Measurements from ENCODE around the gene MPP1.

MPP1 gene

DNA sequence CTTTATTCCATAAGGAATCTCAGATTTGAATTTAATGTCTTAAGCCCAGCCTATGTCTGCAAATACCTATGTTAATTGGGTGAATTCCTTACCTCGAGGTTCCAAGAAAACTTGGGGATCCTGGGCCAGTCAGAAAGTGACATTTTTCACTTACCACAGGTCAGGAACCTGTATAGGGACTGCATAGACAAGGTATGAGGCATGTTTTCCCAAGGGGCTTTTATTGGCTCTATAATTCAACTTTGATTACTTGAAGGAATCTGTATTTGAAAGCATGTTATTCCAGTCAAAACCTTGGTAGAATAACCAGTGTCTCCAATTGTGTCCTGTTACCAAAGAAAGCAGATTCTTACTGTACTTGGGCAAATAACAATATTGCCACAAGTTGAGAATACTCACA, 8.5 kb upstream of the MPP1 start:
- TF ChIP-seq, protein P1, sequence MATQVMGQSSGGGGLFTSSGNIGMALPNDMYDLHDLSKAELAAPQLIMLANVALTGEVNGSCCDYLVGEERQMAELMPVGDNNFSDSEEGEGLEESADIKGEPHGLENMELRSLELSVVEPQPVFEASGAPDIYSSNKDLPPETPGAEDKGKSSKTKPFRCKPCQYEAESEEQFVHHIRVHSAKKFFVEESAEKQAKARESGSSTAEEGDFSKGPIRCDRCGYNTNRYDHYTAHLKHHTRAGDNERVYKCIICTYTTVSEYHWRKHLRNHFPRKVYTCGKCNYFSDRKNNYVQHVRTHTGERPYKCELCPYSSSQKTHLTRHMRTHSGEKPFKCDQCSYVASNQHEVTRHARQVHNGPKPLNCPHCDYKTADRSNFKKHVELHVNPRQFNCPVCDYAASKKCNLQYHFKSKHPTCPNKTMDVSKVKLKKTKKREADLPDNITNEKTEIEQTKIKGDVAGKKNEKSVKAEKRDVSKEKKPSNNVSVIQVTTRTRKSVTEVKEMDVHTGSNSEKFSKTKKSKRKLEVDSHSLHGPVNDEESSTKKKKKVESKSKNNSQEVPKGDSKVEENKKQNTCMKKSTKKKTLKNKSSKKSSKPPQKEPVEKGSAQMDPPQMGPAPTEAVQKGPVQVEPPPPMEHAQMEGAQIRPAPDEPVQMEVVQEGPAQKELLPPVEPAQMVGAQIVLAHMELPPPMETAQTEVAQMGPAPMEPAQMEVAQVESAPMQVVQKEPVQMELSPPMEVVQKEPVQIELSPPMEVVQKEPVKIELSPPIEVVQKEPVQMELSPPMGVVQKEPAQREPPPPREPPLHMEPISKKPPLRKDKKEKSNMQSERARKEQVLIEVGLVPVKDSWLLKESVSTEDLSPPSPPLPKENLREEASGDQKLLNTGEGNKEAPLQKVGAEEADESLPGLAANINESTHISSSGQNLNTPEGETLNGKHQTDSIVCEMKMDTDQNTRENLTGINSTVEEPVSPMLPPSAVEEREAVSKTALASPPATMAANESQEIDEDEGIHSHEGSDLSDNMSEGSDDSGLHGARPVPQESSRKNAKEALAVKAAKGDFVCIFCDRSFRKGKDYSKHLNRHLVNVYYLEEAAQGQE (IDR thresholded peaks at IDR 0.05; ENCODE audit: insufficient read depth in 1 of 2, low read depth in 2 of 2, low read length in 2 of 2), result no peak
- TF ChIP-seq SIN3A (IDR thresholded peaks at IDR 0.05; ENCODE audit: borderline replicate concordance, insufficient read depth, low read length) (no peak), TAF1 (IDR thresholded peaks at IDR 0.05; ENCODE audit: borderline replicate concordance, insufficient read depth, low read length) (no peak), POLR2AphosphoS5 (IDR thresholded peaks at IDR 0.05; ENCODE audit: low read depth, low read length) (no peak), FOXP2 (optimal IDR thresholded peaks at IDR 0.05; ENCODE audit: borderline replicate concordance, extremely low read depth, extremely low read length, insufficient read depth) (no peak)

DNA sequence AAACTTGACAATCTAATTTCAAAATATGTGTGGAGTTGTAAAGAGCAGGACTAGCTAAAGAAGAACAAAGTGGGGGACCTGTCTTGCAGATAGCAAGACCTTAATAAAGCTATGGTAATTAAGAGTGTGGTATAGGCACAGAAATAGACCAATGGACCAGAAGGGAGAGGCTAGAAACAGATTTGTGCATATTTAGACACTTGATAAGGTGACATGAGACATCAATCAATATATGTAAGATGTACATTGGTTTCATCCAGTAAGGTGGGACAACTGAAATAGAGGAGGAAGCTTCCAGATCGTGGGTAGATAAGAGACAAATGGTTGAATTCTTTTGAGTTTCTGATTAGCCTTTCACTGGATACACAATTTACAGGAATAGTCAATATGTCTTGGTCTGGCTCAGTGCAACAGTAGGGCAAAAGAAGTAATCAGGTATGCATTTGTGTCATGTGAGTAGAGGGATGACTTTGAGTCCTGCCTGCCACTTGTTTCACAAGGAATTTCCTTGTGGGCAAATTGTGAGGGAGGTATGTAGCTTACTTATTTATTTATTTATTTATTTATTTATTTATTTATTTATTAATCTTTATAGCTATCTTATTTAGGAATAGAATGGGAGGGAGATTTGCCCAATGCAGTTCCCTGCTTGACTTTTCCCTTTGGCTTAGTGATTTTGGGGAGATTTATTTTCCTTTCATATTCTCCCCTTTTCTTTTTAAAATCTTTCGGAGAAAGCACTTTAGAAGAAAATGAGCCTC, 7.2 kb upstream of the MPP1 start:
- TF ChIP-seq, protein P1 (IDR thresholded peaks at IDR 0.05; ENCODE audit: insufficient read depth in 1 of 2, low read depth in 2 of 2, low read length in 2 of 2), result no peak
- no peak for TF ChIP-seq SIN3A (IDR thresholded peaks at IDR 0.05; ENCODE audit: borderline replicate concordance, insufficient read depth, low read length)
- no peak for TF ChIP-seq POLR2AphosphoS5 (IDR thresholded peaks at IDR 0.05; ENCODE audit: low read depth, low read length)
- no peak for TF ChIP-seq TAF1 (IDR thresholded peaks at IDR 0.05; ENCODE audit: borderline replicate concordance, insufficient read depth, low read length)
- TF ChIP-seq FOXP2 (optimal IDR thresholded peaks at IDR 0.05; ENCODE audit: borderline replicate concordance, extremely low read depth, extremely low read length, insufficient read depth), result no peak

DNA sequence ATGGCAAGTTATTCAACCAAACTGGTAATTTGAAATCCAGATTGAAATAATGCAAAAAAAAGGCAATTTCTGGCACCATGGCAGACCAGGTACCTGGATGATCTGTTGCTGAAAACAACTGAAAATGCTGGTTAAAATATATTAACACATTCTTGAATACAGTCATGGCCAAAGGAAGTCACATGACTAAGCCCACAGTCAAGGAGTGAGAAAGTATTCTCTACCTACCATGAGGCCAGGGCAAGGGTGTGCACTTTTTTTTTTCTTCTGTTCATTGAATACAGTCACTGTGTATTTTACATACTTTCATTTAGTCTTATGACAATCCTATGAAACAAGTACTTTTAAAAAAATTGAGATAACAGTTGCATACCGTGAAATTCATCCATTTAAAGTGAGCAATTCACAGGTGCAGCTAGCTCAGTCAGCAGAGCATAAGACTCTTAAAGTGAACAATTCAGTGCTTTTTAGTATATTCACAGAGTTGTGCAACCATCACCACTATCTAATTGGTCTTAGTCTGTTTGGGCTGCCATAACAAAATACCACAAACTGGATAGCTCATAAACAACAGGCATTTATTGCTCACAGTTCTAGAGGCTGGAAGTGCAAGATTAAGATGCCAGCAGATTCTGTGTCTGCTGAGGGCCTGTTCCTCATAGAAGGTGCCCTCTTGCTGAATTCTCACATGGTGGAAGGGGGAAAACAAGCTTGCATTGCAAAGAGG, 4.8 kb upstream of the MPP1 start:
- no peak for TF ChIP-seq SIN3A (IDR thresholded peaks at IDR 0.05; ENCODE audit: borderline replicate concordance, insufficient read depth, low read length)
- no peak for TF ChIP-seq FOXP2 (optimal IDR thresholded peaks at IDR 0.05; ENCODE audit: borderline replicate concordance, extremely low read depth, extremely low read length, insufficient read depth)
- no peak for TF ChIP-seq POLR2AphosphoS5 (IDR thresholded peaks at IDR 0.05; ENCODE audit: low read depth, low read length)
- TF ChIP-seq, protein P1 (IDR thresholded peaks at IDR 0.05; ENCODE audit: insufficient read depth in 1 of 2, low read depth in 2 of 2, low read length in 2 of 2), result no peak
- no peak for TF ChIP-seq TAF1 (IDR thresholded peaks at IDR 0.05; ENCODE audit: borderline replicate concordance, insufficient read depth, low read length)

DNA sequence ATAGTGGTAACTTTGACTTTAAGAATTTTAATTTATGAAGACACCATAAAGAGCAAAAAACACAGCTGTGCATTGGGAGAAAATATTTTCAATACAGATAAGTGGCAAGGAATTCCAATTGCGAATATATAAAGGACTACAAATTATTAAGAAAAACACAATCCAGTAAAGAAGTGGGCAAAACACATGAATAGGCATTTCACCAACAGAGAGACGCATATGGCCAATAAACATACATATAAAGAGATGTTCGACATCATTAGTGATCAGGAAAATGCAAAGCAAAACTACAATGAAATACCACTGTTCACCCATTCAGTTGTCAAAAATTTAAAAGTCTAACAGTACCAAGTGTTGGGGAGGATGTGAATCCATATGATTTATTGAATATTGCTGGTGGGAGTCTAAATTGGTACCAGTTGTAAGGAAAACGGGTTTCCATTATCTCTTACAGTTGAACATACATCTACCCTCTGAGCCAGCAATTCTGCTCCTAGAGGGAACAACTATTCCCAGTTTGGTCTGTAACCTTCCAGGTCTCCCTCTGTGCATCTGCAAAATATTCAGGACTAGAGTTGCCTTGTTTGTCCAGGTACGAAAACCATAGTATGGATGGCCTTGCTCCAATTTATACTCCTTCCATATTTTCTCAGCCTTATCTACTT, 1.7 kb upstream of the MPP1 start:
- no peak for TF ChIP-seq SIN3A (IDR thresholded peaks at IDR 0.05; ENCODE audit: borderline replicate concordance, insufficient read depth, low read length)
- TF ChIP-seq POLR2AphosphoS5 (IDR thresholded peaks at IDR 0.05; ENCODE audit: low read depth, low read length), result no peak
- no peak for TF ChIP-seq FOXP2 (optimal IDR thresholded peaks at IDR 0.05; ENCODE audit: borderline replicate concordance, extremely low read depth, extremely low read length, insufficient read depth)
- TF ChIP-seq TAF1 (IDR thresholded peaks at IDR 0.05; ENCODE audit: borderline replicate concordance, insufficient read depth, low read length), result no peak
- TF ChIP-seq, protein P1 (IDR thresholded peaks at IDR 0.05; ENCODE audit: insufficient read depth in 1 of 2, low read depth in 2 of 2, low read length in 2 of 2), result no peak

All from PFSK-1 (cell line).